ENCODE measurements around the gene TUB.

The TUB gene

GRCh38 chr11:8090756-8091155 lies 9.7 kb downstream of the TUB start:
- Histone ChIP-seq H2AFZ (ENCODE audit: low read length) (no peak overlapping the region), H3K9me3 (replicated peaks; ENCODE audit: insufficient read depth, low read length) (no peaks in the 10 kb centered on the region), H3K4me1 (ENCODE audit: low read length) (no peaks in the 10 kb centered on the region), H3K9me2 (replicated peaks; ENCODE audit: insufficient read depth, low read length) (no peaks in the 10 kb centered on the region), H3K9ac (ENCODE audit: low read length) (no peak overlapping the region), H4K20me1 (ENCODE audit: insufficient read depth, low read length) (no peaks in the 10 kb centered on the region), H3K4me3 (ENCODE audit: low read length) (no peak overlapping the region), H3K27ac (ENCODE audit: low read length) (no peak overlapping the region), H3K4me2 (ENCODE audit: low read depth, low read length) (no peak overlapping the region), H3K27me3 (replicated peaks; ENCODE audit: insufficient read depth, low read length) (no peaks in the 10 kb centered on the region), H3K79me2 (ENCODE audit: low read length) (no peaks in the 10 kb centered on the region), H3K36me3 (replicated peaks; ENCODE audit: insufficient read depth, low read length) (no peaks in the 10 kb centered on the region), H3F3A (ENCODE audit: insufficient read depth, low read length) (no peaks in the 10 kb centered on the region)
- TF ChIP-seq EZH2 (optimal IDR thresholded peaks at IDR 0.05; ENCODE audit: low read depth, low read length) (no peak), EZH2phosphoT487 (IDR thresholded peaks at IDR 0.05; ENCODE audit: low read length) (no peak)
- TF ChIP-seq, protein P1, sequence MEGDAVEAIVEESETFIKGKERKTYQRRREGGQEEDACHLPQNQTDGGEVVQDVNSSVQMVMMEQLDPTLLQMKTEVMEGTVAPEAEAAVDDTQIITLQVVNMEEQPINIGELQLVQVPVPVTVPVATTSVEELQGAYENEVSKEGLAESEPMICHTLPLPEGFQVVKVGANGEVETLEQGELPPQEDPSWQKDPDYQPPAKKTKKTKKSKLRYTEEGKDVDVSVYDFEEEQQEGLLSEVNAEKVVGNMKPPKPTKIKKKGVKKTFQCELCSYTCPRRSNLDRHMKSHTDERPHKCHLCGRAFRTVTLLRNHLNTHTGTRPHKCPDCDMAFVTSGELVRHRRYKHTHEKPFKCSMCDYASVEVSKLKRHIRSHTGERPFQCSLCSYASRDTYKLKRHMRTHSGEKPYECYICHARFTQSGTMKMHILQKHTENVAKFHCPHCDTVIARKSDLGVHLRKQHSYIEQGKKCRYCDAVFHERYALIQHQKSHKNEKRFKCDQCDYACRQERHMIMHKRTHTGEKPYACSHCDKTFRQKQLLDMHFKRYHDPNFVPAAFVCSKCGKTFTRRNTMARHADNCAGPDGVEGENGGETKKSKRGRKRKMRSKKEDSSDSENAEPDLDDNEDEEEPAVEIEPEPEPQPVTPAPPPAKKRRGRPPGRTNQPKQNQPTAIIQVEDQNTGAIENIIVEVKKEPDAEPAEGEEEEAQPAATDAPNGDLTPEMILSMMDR (IDR thresholded peaks at IDR 0.05; ENCODE audit: low read length) = peak; percentile 38
- peak; percentile 38 for DNase-seq

DNA sequence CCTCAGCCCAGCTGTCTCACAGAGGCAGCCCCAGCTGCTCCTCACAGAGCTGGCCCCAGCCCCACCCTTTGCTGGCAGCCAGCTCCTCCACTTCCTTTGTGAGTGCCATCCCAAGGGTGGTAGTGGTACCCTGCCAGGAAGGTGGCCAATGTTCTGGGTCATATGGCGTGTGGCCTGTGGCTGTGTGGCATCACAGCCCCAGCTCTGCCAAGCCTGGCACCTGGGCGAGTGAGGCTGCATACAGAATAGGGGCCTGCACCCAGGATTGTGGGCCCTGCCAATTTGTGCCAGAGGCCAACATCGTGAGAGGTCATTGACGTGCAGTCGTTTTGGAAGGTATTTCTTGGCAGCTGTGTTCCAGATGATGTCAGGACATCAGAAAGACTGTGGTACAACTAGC lies 10.7 kb downstream of the TUB start:
- Histone ChIP-seq H3K27me3 (replicated peaks; ENCODE audit: insufficient read depth, low read length) (no peaks in the 10 kb centered on the region), H3K9me3 (replicated peaks; ENCODE audit: insufficient read depth, low read length) (no peaks in the 10 kb centered on the region), H3K4me2 (ENCODE audit: low read depth, low read length) (no peak overlapping the region), H3K9ac (ENCODE audit: low read length) (no peak overlapping the region), H3K79me2 (ENCODE audit: low read length) (no peaks in the 10 kb centered on the region), H4K20me1 (ENCODE audit: insufficient read depth, low read length) (no peaks in the 10 kb centered on the region), H3K4me3 (ENCODE audit: low read length) (no peak overlapping the region), H3K36me3 (replicated peaks; ENCODE audit: insufficient read depth, low read length) (no peaks in the 10 kb centered on the region), H3K27ac (ENCODE audit: low read length) (no peak overlapping the region), H2AFZ (ENCODE audit: low read length) (no peak overlapping the region), H3K4me1 (ENCODE audit: low read length) (no peaks in the 10 kb centered on the region), H3F3A (ENCODE audit: insufficient read depth, low read length) (no peaks in the 10 kb centered on the region), H3K9me2 (replicated peaks; ENCODE audit: insufficient read depth, low read length) (no peaks in the 10 kb centered on the region)
- no peak for DNase-seq
- TF ChIP-seq EZH2 (optimal IDR thresholded peaks at IDR 0.05; ENCODE audit: low read depth, low read length) (no peak), EZH2phosphoT487 (IDR thresholded peaks at IDR 0.05; ENCODE audit: low read length) (no peak)
- TF ChIP-seq, protein P1 (IDR thresholded peaks at IDR 0.05; ENCODE audit: low read length) = no peak

- H3K9me3 ChIP-seq (replicated peaks; ENCODE audit: insufficient read depth, low read length) = no peaks in the 10 kb centered on the region
- H3K9me2 ChIP-seq (replicated peaks; ENCODE audit: insufficient read depth, low read length) = no peaks in the 10 kb centered on the region
- H3K27ac ChIP-seq (ENCODE audit: low read length) = no peak overlapping the region
- peak overlapping the region; percentile 14; the same call in 1 of the 2 replicates for H3K4me2 ChIP-seq (ENCODE audit: low read depth, low read length)
- H3K79me2 ChIP-seq (ENCODE audit: low read length) = no peaks in the 10 kb centered on the region
- no peak overlapping the region for H3K9ac ChIP-seq (ENCODE audit: low read length)
- peak; percentile 68 for DNase-seq
- H3K36me3 ChIP-seq (replicated peaks; ENCODE audit: insufficient read depth, low read length) = no peaks in the 10 kb centered on the region
- H3K27me3 ChIP-seq (replicated peaks; ENCODE audit: insufficient read depth, low read length) = no peaks in the 10 kb centered on the region
- H3K4me1 ChIP-seq (ENCODE audit: low read length) = no peaks in the 10 kb centered on the region
- peak overlapping the region; percentile 49 for H2AFZ ChIP-seq (ENCODE audit: low read length)
- H3K4me3 ChIP-seq (ENCODE audit: low read length) = no peak overlapping the region
- no peaks in the 10 kb centered on the region for H3F3A ChIP-seq (ENCODE audit: insufficient read depth, low read length)
- TF ChIP-seq, protein P1 (IDR thresholded peaks at IDR 0.05; ENCODE audit: low read length) = peak; percentile 76
- no peak for TF ChIP-seq EZH2 (optimal IDR thresholded peaks at IDR 0.05; ENCODE audit: low read depth, low read length)
- no peaks in the 10 kb centered on the region for H4K20me1 ChIP-seq (ENCODE audit: insufficient read depth, low read length)
These were observed 11.8 kb downstream of the TUB start for GRCh38 chr11:8092587-8093424.

All from MM.1S (cell line).